HG02623 (cell line): Measurements from ENCODE around the gene TUBGCP2.
A peak's percentile ranks its signal among the peaks of the same experiment; 100 is the strongest.
"Not testable (repeated sequence)": the region's sequence is repeated elsewhere in the genome, so short reads cannot be mapped to it uniquely, and the experiment has no call there.

ENCODE experiments used
- ATAC-seq: cut with Tn5 transposase; IDR thresholded peaks from one replicate; pipeline ENCODE4 v1.9.1; 2021; ENCODE audit warnings: moderate library complexity; ENCODE audit not compliant: unreplicated experiment

Gene TUBGCP2

DNA sequence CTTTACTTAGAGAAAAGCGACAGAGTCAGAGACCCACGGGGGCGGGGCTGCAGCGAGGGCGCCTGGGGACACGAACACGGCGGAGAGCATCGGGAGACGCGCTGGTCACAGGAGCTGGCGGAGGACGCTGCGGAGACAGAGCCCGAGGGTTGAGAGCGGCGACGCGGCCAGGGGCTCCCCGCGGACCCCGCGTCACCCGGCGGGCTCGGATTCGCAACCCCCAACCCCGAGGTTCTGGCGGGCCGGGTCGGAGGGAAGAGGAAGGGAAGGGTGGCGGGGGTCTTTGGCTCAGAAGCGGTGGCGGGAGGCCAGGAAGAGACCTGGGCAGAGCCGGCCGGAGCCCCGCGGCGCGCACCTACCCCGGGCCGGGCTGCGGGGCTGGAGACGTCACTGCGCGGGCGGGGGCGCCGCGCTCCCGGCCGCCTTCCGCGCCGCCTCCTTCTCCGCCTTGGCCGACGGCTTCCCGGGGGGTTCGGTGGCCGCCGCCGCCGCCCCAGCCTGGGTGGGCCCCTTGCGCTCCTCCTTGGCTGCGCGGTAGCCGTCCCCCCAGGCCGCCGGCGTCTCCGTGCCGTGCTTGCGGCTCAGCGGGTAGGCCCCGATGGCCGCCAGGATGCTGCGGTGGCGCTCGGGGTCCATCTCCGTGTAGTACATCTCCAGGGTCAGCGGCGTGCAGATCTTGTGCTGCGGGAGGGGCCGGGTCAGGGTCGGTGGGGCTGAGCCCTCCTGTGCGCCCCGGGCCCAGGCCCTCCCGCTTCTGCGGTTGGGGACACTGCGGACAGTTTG, 17.0 kb upstream of the TUBGCP2 start:
- ATAC-seq, result no peak

DNA sequence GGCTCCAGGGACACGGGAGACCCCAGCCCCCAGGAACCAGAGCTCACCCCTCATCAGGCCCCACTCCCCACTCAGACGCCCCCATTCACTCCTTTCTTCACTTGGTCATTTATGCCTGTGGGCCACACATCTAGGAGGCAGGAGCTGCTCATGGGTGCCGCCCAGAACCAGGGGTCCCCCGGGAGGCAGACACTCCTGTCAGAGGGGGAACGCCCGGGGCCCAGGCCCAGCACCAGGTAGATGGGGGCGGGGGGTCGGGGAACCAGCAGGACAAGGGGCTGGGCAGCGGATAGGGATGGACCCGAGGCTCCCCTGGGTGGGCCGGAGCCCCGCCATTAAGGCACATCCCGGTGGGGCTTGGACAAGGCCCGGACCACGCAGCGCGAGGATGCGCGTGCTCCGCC, 16.2 kb upstream of the TUBGCP2 start:
- no peak for ATAC-seq

DNA sequence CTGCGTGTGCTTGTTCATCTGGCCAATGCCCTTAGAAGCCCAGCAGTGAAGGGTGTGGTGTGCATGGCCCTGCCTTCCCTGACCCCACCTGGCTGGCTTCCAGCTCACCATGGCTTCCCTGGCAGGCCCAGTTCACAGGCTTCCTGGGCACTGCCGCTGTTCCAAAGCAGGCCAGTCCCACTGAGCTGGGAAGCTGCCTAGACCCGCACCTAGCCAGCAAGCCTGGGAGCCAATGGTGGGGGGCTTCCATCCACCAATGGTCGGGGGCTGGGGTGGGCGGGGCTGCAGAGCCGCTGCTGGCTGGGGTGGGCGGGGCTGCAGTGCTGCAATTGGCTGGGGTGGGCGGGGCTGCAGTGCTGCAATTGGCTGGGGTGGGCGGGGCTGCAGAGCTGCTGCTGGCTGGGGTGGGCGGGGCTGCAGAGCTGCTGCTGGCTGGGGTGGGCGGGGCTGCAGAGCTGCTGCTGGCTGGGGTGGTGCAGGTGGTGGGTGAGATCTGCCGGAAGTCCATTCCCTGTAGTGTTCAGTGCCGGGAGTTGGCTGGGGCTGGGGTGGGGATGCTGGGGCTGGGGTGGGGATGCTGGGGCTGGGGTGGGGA, 15.6 kb upstream of the TUBGCP2 start:
- ATAC-seq, result no peak

DNA sequence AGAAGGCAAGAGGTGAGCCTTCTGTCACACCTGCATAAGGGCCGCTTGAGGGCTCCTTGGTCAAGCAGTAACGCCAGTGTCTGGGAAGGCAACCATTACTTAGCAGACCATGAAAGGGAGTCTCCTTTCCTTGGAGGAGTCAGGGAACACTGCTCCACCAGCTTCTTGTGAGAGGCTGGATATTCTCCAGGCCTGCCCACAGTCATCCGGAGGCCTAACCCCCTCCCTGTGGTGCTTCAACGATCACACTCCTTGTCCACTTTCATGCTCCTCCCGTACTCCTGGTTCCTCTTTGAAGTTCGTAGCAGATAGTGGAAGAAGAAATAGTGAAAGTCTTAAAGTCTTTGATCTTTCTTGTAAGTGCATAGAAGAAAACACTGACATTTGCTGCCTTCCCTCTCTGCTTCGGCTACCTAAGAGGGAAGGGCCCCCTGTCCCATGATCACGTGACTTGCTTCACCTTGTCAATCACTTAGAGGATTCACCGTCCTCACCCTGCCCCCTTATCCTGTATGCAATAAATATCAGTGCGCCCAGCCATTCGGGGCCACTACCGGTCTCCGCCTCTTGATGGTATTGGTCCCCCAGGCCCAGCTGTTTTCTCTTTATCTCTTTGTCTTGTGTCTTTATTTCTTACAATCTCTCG, 13.5 kb upstream of the TUBGCP2 start:
- not testable (repeated sequence) for ATAC-seq

DNA sequence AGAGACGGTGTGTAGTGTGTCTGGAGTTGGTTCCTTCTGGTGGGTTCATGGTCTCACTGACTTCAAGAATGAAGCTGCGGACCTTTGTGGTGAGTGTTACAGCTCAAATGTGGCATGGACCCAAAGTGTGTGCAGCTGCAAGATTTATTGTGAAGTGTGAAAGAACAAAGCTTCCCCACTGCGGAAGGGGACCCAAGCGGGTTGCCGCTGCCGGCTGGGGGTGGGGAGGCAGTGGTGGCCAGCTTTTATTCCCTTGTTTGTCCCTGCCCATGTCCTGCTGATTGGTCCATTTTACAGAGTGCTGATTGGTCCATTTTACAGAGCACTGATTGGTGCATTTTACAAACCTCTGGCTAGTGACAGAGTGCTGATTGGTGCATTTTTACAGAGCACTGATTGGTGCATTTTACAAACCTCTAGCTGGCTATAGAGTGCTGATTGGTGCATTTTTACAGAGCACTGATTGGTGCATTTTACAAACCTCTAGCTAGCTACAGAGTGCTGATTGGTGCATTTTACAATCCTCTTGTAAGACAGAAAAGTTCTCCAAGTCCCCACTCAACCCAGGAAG, 12.3 kb upstream of the TUBGCP2 start:
- ATAC-seq, result not testable (repeated sequence)

DNA sequence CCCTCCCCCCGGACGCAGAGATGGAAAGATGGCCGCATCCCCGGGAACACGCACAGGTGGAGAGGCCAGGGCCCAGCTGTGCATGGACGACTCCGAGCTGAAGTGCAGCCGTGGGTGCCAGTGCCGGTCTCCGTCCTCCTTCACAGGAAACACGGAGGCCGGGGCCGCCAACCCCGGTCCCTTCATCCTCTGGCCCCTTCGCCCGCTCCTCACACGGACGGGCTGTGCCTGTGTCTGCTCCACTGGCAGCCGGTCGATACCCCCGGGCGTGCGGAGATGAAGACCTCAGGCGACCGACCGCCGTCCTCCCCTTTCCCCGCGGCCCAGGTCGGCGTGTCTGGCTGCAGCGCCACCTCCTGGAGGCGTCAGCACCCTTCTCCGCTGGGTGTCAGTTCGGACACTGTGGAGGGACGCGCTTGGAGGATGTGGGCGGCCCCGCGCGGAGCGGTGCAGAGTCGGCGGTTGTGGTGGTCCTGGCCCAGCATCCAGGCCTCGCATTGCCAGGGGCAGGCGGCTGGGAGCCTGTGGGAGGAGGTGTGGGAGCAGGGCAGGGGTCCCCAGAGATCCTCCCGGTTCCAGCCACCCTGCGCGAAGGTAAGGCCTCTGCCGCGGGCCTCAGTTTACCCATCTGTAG, 9.9 kb upstream of the TUBGCP2 start:
- peak; percentile 77 for ATAC-seq

DNA sequence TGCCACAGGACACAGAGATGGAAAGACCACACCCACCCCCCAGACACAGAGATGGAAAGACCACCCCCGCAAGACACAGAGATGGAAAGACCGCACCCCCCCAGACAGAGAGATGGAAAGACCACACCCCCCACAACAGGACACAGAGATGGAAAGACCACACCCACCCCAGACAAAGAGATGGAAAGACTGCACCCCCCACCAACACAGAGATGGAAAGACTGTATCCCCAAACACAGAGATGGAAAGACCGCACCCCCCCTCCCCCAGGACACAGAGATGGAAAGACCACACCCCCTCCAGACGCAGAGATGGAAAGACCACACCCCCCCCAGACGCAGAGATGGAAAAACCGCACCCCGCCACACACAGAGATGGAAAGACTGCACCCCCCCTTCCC, 8.1 kb upstream of the TUBGCP2 start:
- no peak for ATAC-seq

DNA sequence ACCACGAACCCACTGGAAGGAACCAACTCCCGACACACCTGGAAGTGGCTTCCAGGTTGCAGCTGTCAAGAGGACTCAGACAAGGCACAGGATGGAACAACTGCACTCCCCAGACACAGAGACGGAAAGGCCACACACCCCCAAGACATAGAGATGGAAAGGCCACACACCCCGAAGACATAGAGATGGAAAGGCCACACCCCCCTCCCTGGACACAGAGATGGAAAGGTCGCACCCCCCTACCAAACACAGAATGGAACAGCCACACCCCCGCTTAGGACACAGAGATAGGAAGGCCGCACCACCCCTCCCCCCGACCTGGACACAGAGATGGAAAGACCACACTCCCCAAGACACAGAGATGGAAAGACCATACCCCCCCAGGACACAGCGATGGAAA, 7.6 kb upstream of the TUBGCP2 start:
- ATAC-seq, result no peak

DNA sequence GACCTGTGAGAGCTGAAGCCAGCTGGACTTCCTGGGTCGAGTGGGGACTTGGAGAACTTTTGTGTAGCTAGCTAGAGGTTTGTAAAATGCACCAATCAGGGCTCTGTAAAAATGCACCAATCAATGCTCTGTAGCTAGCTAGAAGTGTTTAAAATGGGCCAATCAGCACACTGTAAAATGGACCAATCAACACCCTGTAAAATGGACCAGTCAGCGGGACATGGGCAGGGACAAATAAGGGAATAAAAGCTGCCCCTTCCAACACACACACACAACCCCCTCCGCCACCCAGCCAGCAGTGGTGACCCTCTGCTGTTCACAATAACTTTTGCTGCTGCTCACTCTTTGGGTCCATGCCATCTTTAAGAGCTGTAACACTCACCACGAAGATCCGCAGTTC, 7.2 kb upstream of the TUBGCP2 start:
- ATAC-seq, result no peak

DNA sequence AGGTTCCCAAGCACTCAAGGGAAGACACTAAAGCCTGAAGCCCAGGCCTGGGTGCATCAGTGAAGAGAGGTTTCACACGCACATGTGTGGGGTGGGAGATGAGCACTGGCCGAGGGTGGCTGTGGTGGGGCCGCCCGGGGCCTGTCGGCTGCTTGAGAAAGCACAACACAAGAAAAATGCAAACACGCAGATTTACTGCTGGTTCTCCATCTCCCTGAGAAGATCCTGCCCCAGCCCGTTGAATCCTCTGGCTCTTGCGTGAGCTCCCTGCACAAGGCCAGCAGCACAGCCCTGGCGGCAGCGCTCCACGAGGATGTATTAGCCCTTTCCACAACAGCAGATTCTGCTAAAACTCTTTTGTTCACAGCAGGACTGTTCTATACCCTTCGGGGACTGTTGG, 6.2 kb upstream of the TUBGCP2 start:
- no peak for ATAC-seq

DNA sequence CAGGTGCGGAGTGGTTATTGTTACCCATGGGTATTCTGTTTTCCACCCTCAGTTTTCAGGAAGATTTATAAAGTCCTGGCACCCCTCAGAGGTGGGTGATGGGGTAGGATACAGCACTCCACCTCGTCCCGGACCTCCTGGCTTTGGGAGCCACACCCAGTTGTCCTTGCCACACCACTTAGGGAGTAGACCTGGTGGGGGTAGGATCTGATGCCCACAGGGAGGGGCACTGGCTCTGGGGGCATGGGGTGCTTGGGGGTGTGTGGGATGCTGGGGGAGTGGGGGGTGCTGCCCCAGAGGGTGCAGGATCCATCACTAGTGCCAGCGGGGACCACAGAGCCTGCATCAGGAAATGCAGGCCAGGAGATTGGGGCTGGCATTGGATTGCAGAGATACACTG, 4.5 kb upstream of the TUBGCP2 start:
- ATAC-seq, result no peak

DNA sequence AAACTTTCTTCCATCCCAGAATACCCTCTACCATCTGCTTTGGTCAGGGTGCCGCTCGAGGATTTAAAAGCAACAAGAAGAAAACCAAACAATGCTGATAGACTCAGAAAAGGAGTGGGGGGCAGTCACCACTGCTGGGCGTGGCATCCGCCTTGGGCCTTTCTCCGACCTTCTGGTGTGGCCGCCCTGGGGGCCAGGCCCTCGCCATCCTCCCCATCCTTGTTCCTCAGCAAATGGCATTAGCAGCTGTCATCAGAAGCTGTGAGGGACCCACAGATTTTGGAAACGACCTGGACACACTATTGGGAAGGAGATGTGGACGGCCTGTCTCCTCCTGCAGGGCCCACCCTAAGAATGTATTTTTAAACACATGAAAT, 4.1 kb upstream of the TUBGCP2 start:
- ATAC-seq, result no peak

DNA sequence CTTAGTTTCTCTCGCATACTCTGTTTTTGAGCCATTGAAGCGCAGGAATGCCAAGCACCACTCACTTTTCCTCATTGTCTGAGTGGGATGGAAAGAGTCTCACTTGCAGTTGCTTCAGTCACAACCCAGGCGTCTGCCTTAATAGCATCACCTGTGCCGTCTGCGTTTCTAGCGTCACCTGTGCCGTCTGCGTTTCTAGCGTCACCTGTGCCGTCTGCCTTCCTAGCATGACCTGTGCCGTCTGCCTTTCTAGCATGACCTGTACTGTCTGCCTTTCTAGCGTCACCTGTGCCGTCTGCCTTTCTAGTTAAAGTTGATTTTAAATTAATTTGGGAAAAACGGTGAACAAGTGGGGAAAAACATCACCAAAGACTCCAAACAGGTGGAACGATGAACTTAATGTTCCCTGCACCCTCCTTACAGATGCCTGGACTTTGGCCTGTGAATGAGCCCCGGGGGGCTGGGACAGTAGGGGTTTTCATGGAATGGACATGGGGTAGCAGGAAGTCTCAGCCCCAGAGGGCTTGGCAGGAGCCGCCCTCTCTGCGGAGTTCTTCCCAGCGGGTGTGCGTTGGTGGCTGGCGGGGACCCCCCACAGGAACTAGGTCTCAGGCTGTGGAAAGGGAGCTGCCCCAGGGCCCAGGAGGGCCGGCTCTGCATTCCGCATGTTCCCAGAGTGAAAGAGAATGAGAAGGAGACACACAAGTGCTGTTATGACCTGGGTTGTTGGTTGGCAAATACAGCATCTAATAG, 3.5 kb upstream of the TUBGCP2 start:
- no peak for ATAC-seq

DNA sequence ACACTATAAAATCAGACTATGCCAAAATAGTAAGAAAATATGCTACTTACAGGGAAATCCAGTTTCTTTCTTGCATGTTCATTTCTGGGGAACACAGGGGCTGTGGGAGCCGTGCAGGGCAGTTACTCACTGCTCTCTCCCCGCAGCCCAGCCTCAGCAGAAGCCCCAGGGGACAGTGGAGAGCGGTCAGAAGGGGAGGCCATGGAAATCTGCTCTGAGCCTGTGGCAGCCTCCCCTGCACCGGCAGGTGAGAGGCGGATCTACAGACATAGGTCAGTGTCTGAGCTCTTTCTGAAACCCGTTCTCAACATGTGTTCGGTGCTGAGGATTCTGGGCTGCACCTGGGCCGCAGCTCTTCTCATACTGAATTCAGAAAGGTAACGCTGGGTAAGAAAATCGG, 2.9 kb upstream of the TUBGCP2 start:
- ATAC-seq, result no peak

DNA sequence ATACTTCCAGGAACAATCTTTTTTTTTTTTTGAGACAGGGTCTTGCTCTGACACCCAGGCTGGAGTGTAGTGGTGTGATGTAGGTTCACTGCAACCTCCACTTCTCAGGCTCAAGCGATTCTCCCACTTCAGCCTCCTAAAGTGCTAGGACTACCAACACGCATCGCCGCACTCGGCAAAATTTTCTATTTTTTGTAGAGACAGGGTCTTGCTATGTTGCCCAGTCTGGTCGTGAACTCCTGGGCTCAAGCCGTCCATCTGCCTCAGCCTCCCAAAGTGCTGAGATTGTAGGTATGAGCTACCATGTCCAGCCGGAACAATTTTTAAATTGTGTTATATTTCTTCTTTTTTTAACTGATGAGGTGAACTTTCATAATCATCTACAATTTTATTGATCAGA, 2.1 kb upstream of the TUBGCP2 start:
- no peak for ATAC-seq

DNA sequence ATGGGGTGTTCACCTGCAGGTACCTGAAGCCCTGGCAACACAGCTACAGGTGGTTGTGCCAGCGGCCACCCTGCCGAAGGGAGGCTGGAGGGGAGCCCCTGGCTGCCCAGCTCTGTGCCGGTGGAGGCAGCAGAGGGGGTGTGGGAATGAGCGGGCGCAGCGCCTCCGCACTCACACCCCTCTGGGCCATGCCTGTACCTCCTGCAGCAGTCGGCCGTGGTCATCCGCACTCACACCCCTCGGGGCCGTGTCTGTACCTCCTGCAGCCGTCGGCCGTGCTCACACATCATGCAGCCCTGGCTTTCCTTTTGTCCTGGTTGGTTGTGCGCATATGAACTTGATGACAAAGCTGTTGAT, 1.7 kb upstream of the TUBGCP2 start:
- no peak for ATAC-seq

DNA sequence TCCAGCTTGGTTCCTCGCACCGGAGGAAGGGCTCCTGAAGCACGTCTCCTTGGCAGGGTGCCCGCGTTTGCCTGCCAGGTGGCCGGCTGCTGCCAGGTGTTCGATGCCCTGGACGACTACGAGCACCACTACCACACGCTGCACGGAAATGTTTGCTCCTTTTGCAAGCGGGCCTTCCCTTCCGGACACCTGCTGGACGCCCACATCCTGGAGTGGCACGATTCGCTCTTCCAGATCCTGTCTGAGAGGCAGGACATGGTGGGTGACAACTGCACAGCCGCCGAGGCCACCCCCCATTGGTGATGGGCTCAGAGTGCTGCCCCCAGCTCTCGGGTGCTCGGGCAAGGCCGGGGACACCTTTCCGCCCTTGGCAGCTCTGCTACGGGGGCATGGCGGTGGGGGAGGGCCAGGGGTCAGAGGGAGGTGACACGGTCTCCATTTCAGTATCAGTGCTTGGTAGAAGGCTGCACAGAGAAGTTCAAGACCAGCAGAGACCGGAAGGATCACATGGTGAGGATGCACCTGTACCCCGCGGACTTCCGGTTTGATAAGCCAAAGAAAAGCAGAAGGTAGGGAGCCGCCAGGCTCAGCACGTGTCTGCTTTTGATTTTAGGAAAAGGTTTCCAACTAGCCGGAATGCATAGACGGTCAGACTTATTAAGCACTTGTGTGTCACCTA, 1.2 kb upstream of the TUBGCP2 start:
- ATAC-seq, result no peak

DNA sequence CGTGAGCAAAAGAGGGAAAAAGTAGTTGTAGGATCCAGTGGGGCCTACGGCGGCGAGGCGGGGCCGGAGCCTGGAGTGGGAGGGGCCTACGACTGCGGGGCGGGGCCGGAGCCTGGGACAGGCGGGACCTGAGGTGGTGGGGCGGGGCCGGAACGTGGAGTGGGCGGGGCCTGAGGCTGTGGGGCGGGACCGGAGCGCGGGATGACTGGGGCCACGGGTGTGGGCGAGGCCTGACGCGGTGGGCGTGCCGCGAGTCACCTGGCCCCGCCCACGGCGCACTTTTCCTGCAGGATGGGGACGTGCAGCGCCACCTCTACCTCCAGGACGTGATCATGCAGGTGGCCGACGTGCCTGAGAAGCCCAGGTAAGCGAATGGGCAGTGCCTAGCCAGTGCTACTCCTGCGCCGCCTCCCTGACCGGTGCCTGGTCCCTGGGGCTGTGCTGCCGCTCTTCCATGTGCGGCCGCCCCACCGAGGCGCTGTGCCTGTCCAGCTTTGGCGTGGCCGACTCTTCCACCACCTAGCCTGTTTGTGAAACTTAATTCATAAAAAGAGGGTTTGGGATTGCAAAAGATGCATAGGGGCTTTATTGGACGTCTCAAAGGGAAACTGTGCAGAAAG, 538 bp upstream of the TUBGCP2 start:
- ATAC-seq, result peak; percentile 65

DNA sequence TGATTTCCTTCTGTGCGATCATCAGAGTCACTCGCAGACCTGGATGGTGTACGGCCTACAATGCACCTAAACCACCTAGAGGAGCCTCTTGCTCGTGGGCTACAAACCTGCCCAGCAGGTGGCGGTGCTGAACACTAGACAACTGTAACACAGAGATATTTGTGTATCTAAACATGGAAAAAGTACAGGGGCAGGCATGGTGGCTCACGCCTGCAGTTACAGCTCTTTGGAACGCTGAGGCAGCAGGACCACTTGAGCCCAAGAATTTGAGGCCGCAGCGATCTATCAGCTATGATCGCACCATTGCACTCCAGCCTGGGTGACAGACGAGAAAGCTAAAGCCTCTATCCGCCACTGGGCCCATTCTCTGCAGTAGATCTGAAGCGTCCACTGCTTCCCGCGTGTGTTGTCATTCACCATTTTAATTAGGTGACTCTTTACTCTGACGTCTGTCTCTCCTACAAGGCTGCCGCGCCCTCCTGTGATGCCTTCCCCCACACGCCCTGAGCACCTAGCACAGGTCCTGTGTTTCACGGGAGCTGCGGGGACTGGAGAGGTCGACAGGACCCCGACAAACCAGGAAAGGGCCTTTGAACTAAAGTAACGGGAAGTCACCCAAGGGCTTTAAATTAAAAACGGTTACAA, 774 bp downstream of the TUBGCP2 start:
- ATAC-seq, result peak; percentile 41
